Fibroblast of lung (primary cell): Measurements from ENCODE around the gene DHX38. TPM values are rescaled to one million over a fixed set of nuclear protein-coding genes. Genes with fewer than 3 reads are reported as not detected.

Experiments
- DNase-seq, 2 donors: peaks; one replicate each; pipeline versions ENCODE4 v3.0.0 to v3.0.0-alpha.2; 2010; ENCODE audit warnings: low read depth in 2 of 2
- H2AFZ ChIP-seq: 2 replicates; pipeline ENCODE4 v1.5.1; 2012; ENCODE audit warnings: low read length, control low read depth, inconsistent platforms
- H3K27ac ChIP-seq: 2 replicates; pipeline ENCODE4 v1.5.1; 2011; ENCODE audit warnings: low read length, control low read depth; ENCODE audit not compliant: insufficient read depth
- H3K27me3 ChIP-seq: 2 replicates; pipeline ENCODE4 v1.5.1; 2011; ENCODE audit warnings: mild to moderate bottlenecking, low read length; ENCODE audit not compliant: control insufficient read depth, insufficient read depth
- H3K36me3 ChIP-seq: 2 replicates; pipeline ENCODE4 v1.5.1; 2011; ENCODE audit warnings: low read length; ENCODE audit not compliant: control insufficient read depth, insufficient read depth
- H3K4me1 ChIP-seq: 2 replicates; pipeline ENCODE4 v1.5.1; 2011; ENCODE audit warnings: low read length; ENCODE audit not compliant: control insufficient read depth, insufficient read depth; ENCODE audit errors: extremely low read depth
- H3K4me2 ChIP-seq: 2 replicates; pipeline ENCODE4 v1.5.1; 2011; ENCODE audit warnings: low read length, control low read depth; ENCODE audit not compliant: insufficient read depth; ENCODE audit errors: extremely low read depth
- H3K4me3 ChIP-seq, 4 experiments: fragments of 200-600 bp in 1 of 4; sonication (generic) in 1 of 4; replicated peaks in 1 of 4; 2 replicates each; pipeline ENCODE4 v1.5.1; 2011 to 2016; ENCODE audit warnings: low read length in 4 of 4, low read depth in 3 of 4, mild to moderate bottlenecking in 3 of 4, control low read depth in 2 of 4, inconsistent platforms in 1 of 4, mixed read lengths in 1 of 4; ENCODE audit not compliant: insufficient read depth in 1 of 4; ENCODE audit errors: control extremely low read depth in 1 of 4
- H3K79me2 ChIP-seq: 2 replicates; pipeline ENCODE4 v1.5.1; 2012; ENCODE audit warnings: mild to moderate bottlenecking, low read length, inconsistent platforms; ENCODE audit not compliant: control insufficient read depth, insufficient read depth
- H3K9ac ChIP-seq: 2 replicates; pipeline ENCODE4 v1.5.1; 2011; ENCODE audit warnings: mild to moderate bottlenecking, low read length, control low read depth; ENCODE audit not compliant: insufficient read depth
- H3K9me3 ChIP-seq: 2 replicates; pipeline ENCODE4 v1.5.1; 2012; ENCODE audit warnings: low read depth, low read length; ENCODE audit not compliant: control insufficient read depth, insufficient read depth
- H4K20me1 ChIP-seq: 2 replicates; pipeline ENCODE4 v1.5.1; 2011; ENCODE audit warnings: low read length; ENCODE audit not compliant: control insufficient read depth, insufficient read depth; ENCODE audit errors: extremely low read depth
- EZH2 ChIP-seq: IDR thresholded peaks from 2 replicates; pipeline ENCODE4 v1.5.1; 2012; ENCODE audit warnings: low read length, control low read depth, mild to moderate bottlenecking; ENCODE audit errors: missing control alignments
- polyA plus RNA-seq, 2 donors: library from polyadenylated mRNA; depleted of rRNA in 1 of 2; stranded (reverse) in 1 of 2; unstranded in 1 of 2; fragments of >200 nt; gene quantifications; 2 replicates each; pipeline ENCODE4 v1.2.1, GENCODE V29; 2011 to 2012; ENCODE audit warnings: missing spikeins in 1 of 2
- total RNA-seq: library from RNA; depleted of rRNA; stranded (reverse); fragments of >200 nt; gene quantifications from 2 replicates; pipeline ENCODE4 v1.2.1, GENCODE V29; 2014
- TF ChIP-seq, protein P1 (sequence below), 2 donors: IDR thresholded peaks in 1 of 2; conservative IDR thresholded peaks in 1 of 2; 1 replicate in 1 of 2; 2 replicates in 1 of 2; pipeline ENCODE4 v1.5.1; 2011 to 2012; ENCODE audit warnings: low read length in 2 of 2, control low read depth in 1 of 2, inconsistent platforms in 1 of 2, low read depth in 1 of 2, mild to moderate bottlenecking in 1 of 2

Gene DHX38
- total and polyA plus RNA-seq, 2 donors (not counting 1 experiment from before 2014, with no cell fraction given), result 31.4 to 80.3 TPM

DNA sequence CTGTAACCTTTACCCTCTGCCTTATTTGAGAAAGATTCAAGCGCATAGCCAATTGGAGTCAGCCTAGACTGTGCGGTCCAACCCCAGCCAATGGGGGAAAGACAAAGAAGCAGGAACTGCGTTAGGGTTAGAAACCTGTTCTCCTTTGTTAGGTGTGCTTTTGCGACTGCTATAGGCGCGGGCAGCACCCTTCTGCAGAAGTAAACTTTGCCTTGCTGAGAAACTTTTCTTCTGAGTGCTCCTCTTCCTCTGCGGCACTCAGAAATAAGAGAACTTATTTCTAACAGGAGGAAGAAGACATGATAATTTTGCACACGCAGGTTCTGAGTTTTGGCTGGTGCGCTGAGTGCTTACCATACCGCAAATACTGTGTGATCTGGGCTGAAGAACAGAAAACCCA, 9.2 kb upstream of the DHX38 start:
- Histone ChIP-seq H3K27me3 (no peaks in the 10 kb centered on the region), H3K27ac (no peak overlapping the region)

DNA sequence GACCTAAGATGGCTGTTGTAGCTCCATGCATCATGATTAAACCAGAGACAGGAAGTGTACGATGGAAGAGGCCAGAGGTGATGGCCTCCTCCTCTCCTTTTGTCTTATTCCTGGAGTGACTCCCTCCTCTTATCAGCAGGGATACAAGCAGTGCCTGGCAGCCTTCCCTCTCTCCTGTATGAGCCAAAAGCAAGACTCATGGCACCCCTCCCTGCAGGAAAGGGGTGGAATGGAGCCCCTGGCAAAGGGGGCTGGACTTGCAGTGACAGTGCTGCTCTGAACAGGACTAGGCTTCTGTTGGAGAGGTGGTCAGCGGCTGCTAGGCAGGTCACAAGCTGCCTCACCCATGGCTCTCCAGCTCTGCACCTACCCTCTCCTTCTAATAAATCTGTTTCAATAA, 8.6 kb upstream of the DHX38 start:
- Histone ChIP-seq H3K9ac (no peak overlapping the region), H4K20me1 (no peaks in the 10 kb centered on the region)

More for the DNA sequence above, 9.2 kb upstream of the DHX38 start:
- no peak for TF ChIP-seq EZH2
- TF ChIP-seq, protein P1, sequence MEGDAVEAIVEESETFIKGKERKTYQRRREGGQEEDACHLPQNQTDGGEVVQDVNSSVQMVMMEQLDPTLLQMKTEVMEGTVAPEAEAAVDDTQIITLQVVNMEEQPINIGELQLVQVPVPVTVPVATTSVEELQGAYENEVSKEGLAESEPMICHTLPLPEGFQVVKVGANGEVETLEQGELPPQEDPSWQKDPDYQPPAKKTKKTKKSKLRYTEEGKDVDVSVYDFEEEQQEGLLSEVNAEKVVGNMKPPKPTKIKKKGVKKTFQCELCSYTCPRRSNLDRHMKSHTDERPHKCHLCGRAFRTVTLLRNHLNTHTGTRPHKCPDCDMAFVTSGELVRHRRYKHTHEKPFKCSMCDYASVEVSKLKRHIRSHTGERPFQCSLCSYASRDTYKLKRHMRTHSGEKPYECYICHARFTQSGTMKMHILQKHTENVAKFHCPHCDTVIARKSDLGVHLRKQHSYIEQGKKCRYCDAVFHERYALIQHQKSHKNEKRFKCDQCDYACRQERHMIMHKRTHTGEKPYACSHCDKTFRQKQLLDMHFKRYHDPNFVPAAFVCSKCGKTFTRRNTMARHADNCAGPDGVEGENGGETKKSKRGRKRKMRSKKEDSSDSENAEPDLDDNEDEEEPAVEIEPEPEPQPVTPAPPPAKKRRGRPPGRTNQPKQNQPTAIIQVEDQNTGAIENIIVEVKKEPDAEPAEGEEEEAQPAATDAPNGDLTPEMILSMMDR (conservative IDR thresholded peaks at IDR 0.05 in 1 of 2, IDR thresholded peaks at IDR 0.05 in 1 of 2; ENCODE audit: low read depth in 1 of 2, low read length in 2 of 2), result no peak
- no peak overlapping the region for H3K4me2 ChIP-seq
- H2AFZ ChIP-seq, result no peak overlapping the region
- no peaks in the 10 kb centered on the region for H4K20me1 ChIP-seq
- no peaks in the 10 kb centered on the region for H3K79me2 ChIP-seq
- no peaks in the 10 kb centered on the region for H3K4me1 ChIP-seq
- DNase-seq, result no peak
- H3K4me3 ChIP-seq, result no peak overlapping the region
- no peaks in the 10 kb centered on the region for H3K9me3 ChIP-seq
- H3K36me3 ChIP-seq, result peaks cover 4% of the 10 kb centered on the region
- H3K9ac ChIP-seq, result no peak overlapping the region

DNA sequence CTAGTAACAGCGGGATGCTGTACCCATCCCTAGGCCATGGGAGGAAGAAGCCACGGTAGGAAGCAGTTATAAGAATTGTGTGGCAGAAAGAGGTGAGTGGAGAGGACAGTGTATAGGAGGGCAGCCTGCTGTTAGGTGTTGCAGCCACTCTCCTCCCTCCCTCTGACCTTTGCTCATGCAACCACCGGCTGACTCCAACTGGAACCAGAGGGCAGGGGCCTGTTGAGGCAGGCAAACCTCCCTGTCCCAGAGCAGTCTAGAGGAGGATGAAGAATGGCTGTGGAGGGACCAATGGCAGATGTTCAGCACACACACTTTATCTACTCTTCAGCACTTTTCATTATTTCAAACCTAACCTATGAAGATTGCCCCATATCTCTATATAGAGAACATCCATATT, 2.4 kb upstream of the DHX38 start:
- Histone ChIP-seq H3K27ac (no peak overlapping the region), H3K9ac (no peak overlapping the region), H3K4me3 (no peak overlapping the region), H3K36me3 (peaks cover 8% of the 10 kb centered on the region), H3K79me2 (peaks cover 54% of the 10 kb centered on the region), H3K4me1 (peaks cover 2% of the 10 kb centered on the region), H3K9me3 (no peaks in the 10 kb centered on the region), H4K20me1 (no peaks in the 10 kb centered on the region), H3K4me2 (peak overlapping the region; percentile 8), H3K27me3 (no peaks in the 10 kb centered on the region), H2AFZ (no peak overlapping the region)
- TF ChIP-seq, protein P1 (conservative IDR thresholded peaks at IDR 0.05 in 1 of 2, IDR thresholded peaks at IDR 0.05 in 1 of 2; ENCODE audit: low read depth in 1 of 2, low read length in 2 of 2), result no peak
- no peak for TF ChIP-seq EZH2
- DNase-seq, result no peak

More for the DNA sequence above, 8.6 kb upstream of the DHX38 start:
- no peak overlapping the region for H2AFZ ChIP-seq
- H3K27me3 ChIP-seq, result no peaks in the 10 kb centered on the region
- no peak overlapping the region for H3K27ac ChIP-seq
- no peaks in the 10 kb centered on the region for H3K4me1 ChIP-seq
- no peak for DNase-seq
- peaks cover 3% of the 10 kb centered on the region for H3K79me2 ChIP-seq
- no peak overlapping the region for H3K4me3 ChIP-seq
- H3K4me2 ChIP-seq, result no peak overlapping the region
- H3K36me3 ChIP-seq, result peaks cover 6% of the 10 kb centered on the region
- no peaks in the 10 kb centered on the region for H3K9me3 ChIP-seq
- no peak for TF ChIP-seq EZH2
- TF ChIP-seq, protein P1 (conservative IDR thresholded peaks at IDR 0.05 in 1 of 2, IDR thresholded peaks at IDR 0.05 in 1 of 2; ENCODE audit: low read depth in 1 of 2, low read length in 2 of 2), result no peak
